ENCODE data around the gene SLC17A9. TPM values are rescaled to one million over a fixed set of nuclear protein-coding genes. Genes with fewer than 3 reads are reported as not detected.

SLC17A9 gene
- total RNA-seq, 1 donor from 2014 or later, result 15.2 TPM

DNA sequence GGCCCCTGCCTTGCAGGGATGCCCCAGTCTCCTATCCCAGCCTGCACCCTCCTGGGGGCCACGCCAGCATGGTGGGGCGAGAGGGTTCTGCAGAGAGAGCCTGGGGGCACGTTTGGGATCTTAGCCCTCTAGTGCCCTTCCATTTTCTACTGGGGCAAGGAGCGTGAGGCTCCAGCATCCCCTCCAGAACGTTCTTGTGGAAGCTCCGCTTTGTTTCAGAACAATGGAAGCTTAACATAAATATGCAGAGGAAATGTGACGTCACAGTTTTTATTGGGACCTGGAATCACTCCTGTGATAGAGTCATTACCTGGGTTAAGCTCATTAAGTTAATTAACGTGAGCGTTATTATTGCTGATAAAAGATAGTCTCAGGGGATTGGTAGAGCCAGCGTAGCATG is 34.6 kb downstream of the SLC17A9 start:
- ATAC-seq (no peak), DNase-seq (no peak)
- no peak overlapping the region for H3K4me3 ChIP-seq
- no peaks in the 10 kb centered on the region for H3K9me3 ChIP-seq
- no peaks in the 10 kb centered on the region for H3K36me3 ChIP-seq
- TF ChIP-seq, protein P1, sequence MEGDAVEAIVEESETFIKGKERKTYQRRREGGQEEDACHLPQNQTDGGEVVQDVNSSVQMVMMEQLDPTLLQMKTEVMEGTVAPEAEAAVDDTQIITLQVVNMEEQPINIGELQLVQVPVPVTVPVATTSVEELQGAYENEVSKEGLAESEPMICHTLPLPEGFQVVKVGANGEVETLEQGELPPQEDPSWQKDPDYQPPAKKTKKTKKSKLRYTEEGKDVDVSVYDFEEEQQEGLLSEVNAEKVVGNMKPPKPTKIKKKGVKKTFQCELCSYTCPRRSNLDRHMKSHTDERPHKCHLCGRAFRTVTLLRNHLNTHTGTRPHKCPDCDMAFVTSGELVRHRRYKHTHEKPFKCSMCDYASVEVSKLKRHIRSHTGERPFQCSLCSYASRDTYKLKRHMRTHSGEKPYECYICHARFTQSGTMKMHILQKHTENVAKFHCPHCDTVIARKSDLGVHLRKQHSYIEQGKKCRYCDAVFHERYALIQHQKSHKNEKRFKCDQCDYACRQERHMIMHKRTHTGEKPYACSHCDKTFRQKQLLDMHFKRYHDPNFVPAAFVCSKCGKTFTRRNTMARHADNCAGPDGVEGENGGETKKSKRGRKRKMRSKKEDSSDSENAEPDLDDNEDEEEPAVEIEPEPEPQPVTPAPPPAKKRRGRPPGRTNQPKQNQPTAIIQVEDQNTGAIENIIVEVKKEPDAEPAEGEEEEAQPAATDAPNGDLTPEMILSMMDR (IDR thresholded peaks at IDR 0.05), result no peak
- no peak overlapping the region for H3K27ac ChIP-seq
- no peaks in the 10 kb centered on the region for H3K4me1 ChIP-seq
- peaks cover 49% of the 10 kb centered on the region for H3K27me3 ChIP-seq
- intact Hi-C loops (cut with DNase I), result no loop called here

DNA sequence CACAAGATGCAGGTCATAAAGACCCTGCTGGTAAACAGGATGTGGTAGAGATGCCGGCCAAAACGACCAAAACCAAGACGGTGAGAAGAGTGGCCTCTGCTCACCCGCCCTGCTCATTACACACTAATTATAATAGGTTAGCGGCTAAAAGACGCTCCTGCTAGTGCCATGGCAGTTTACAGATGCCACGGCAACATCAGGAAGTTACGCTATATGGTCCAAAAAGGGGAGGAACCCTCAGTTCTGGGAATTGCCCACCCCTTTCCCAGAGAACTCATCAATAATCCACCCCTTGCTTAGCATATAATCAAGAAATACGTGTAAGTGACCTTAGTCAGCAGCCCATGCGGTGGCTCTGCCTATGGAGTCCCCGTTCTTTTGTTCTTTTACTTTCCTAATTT is 36.7 kb downstream of the SLC17A9 start:
- no peak overlapping the region for H3K4me3 ChIP-seq
- H3K27me3 ChIP-seq, result peaks cover 50% of the 10 kb centered on the region

DNA sequence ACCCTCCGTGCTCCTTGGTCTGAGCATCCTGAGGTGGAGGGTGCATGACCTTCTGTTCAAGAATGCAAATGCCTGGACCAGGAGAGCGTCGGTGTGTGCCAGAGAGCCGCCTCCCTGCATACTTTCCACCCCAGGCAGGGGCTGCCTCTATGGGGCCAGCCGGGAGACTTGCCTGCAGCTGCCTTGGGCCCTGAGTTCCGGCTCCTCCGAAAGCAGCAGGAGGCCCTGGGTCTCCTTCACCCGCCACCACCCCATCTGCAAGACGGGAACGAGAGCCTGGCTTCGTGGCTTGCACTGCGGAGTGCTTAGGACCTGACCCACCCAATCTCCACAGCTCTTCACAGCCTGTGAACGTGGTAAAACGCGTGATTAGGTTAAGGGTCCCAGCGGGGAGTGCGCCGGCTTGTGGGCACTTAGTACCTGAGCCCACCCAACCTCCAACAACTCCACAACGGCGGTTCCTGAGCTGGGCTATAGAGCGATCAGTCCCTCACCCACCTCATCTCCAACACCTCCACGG is 37.9 kb downstream of the SLC17A9 start:
- H3K27me3 ChIP-seq, result peaks cover 43% of the 10 kb centered on the region
- TF ChIP-seq, protein P1 (IDR thresholded peaks at IDR 0.05), result no peak

More for the DNA sequence above, 36.7 kb downstream of the SLC17A9 start:
- TF ChIP-seq, protein P1 (IDR thresholded peaks at IDR 0.05), result no peak
- intact Hi-C loops (cut with DNase I), result no loop called here
- DNase-seq, result no peak
- Histone ChIP-seq H3K4me1 (no peaks in the 10 kb centered on the region), H3K36me3 (no peaks in the 10 kb centered on the region), H3K9me3 (no peaks in the 10 kb centered on the region), H3K27ac (no peak overlapping the region)
- ATAC-seq, result no peak

DNA sequence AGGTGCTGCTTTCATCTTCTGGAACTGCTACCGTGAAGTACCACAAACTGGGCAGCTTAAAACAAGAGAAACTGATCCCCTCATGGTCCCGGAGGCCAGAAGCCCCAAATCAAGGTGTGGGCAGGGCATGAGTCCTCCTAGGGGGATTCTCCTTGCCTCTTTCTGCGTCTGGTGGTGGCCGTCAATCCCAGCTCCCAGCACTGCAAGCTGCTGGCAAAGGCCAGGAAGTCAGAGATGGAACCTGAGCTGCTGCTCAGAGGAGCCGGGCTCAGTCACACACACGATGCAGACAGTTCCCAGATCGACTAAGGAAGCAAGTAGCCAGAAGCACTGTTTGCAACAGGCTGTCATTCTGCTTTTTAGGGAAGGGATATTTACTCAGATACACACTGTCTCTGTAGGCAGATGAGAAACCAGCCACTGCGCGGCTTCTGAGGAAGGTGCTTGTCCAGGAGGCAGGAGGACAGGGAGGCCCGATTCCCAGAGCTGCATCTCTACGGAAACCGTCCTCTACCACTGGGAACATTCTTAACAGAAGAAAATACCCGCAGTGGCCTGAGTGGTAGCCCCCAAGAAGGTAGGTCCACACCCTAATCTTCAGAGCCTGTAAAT is 38.8 kb downstream of the SLC17A9 start:
- H3K4me1 ChIP-seq, result no peaks in the 10 kb centered on the region
- no peak overlapping the region for H3K27ac ChIP-seq
- no peak overlapping the region for H3K4me3 ChIP-seq
- H3K36me3 ChIP-seq, result no peaks in the 10 kb centered on the region
- H3K27me3 ChIP-seq, result peaks cover 42% of the 10 kb centered on the region
- TF ChIP-seq, protein P1 (IDR thresholded peaks at IDR 0.05), result no peak
- H3K9me3 ChIP-seq, result no peaks in the 10 kb centered on the region
- DNase-seq (no peak), ATAC-seq (no peak)
- intact Hi-C loops (cut with DNase I), result no loop called here

More for the DNA sequence above, 37.9 kb downstream of the SLC17A9 start:
- no peak overlapping the region for H3K27ac ChIP-seq
- DNase-seq (no peak), ATAC-seq (no peak)
- intact Hi-C loops (cut with DNase I), result no loop called here
- no peaks in the 10 kb centered on the region for H3K36me3 ChIP-seq
- H3K4me3 ChIP-seq, result no peak overlapping the region
- H3K9me3 ChIP-seq, result no peaks in the 10 kb centered on the region
- no peaks in the 10 kb centered on the region for H3K4me1 ChIP-seq

DNA sequence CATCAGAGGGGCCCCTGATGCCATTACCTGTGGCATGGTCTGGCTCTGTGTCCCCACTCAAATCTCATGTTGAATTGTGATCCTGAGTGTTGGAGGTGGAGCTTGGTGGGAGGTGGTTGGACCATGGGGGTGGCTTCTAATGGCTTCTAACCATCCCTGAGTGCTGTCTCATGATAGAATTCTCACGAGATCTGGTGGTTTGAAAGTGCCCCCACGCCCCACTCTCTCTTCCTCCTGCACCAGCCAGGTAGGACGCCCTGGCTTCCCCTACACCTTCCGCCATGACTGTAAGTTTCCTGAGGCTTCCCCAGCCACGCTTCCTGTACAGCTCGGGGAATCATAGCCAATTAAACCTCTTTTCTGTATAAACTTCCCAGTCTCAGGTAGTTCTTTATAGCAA is 39.4 kb downstream of the SLC17A9 start:
- no peaks in the 10 kb centered on the region for H3K9me3 ChIP-seq
- peaks cover 45% of the 10 kb centered on the region for H3K27me3 ChIP-seq
- TF ChIP-seq, protein P1 (IDR thresholded peaks at IDR 0.05), result no peak
- no peak overlapping the region for H3K27ac ChIP-seq
- ATAC-seq (no peak), DNase-seq (no peak)
- no peaks in the 10 kb centered on the region for H3K4me1 ChIP-seq
- intact Hi-C loops (cut with DNase I), result no loop called here
- H3K4me3 ChIP-seq, result no peak overlapping the region
- no peaks in the 10 kb centered on the region for H3K36me3 ChIP-seq

All from upper lobe of right lung (tissue), 1 donor.